ENCODE measurements around the gene STAC3.

Gene STAC3

GRCh38 chr12:57222286-57223190 lies 28.4 kb downstream of the STAC3 start:
- FAIRE-seq: no peak

- no peak for FAIRE-seq
These were observed 29.6 kb downstream of the STAC3 start for GRCh38 chr12:57221169-57221917.

- no peak for FAIRE-seq
These were observed 30.2 kb downstream of the STAC3 start for GRCh38 chr12:57220770-57221168.

GRCh38 chr12:57219993-57220754 lies 30.8 kb downstream of the STAC3 start:
- no peak for FAIRE-seq

GRCh38 chr12:57219205-57219992 lies 31.6 kb downstream of the STAC3 start:
- no peak for FAIRE-seq

GRCh38 chr12:57218030-57218853 lies 32.7 kb downstream of the STAC3 start:
- no peak for FAIRE-seq

GRCh38 chr12:57216921-57217879 lies 33.8 kb downstream of the STAC3 start:
- no peak for FAIRE-seq

GRCh38 chr12:57216014-57216911 lies 34.7 kb downstream of the STAC3 start, which contains the start of gene NXPH4:
NXPH4 (plus strand) TSS chr12:57216794; CDS start chr12:57216970, 176 bp downstream.
- FAIRE-seq: no peak

- no peak for FAIRE-seq
These were observed 35.3 kb downstream of the STAC3 start for GRCh38 chr12:57215668-57216013.

GRCh38 chr12:57215065-57215464 lies 35.9 kb downstream of the STAC3 start:
- no peak for FAIRE-seq

GRCh38 chr12:57214398-57214781 lies 36.6 kb downstream of the STAC3 start:
- no peak for FAIRE-seq

- no peak for FAIRE-seq
These were observed 37.1 kb downstream of the STAC3 start for GRCh38 chr12:57213763-57214397.

- peak; percentile 30 for FAIRE-seq
These were observed 37.8 kb downstream of the STAC3 start for GRCh38 chr12:57213058-57213715.

GRCh38 chr12:57212701-57213057 lies 38.3 kb downstream of the STAC3 start:
- FAIRE-seq: no peak

- FAIRE-seq: no peak
These were observed 38.9 kb downstream of the STAC3 start for GRCh38 chr12:57211791-57212700.

- no peak for FAIRE-seq
These were observed 39.9 kb downstream of the STAC3 start for GRCh38 chr12:57210926-57211692.

All from islet of Langerhans (tissue), 1 donor.